ENCODE results near the gene MACROD2.

MACROD2 gene

GRCh38 chr20:15476186-15476585, 1480.9 kb downstream of the MACROD2 start:
- no peak overlapping the region for H3K27ac ChIP-seq
- TF ChIP-seq CTCF (conservative IDR thresholded peaks at IDR 0.05), result no peak
- TF ChIP-seq ZFX (IDR thresholded peaks at IDR 0.05), result no peak

GRCh38 chr20:15476781-15477180, 1481.5 kb downstream of the MACROD2 start:
- TF ChIP-seq CTCF (conservative IDR thresholded peaks at IDR 0.05), result no peak
- no peak for TF ChIP-seq ZFX (IDR thresholded peaks at IDR 0.05)
- no peak overlapping the region for H3K27ac ChIP-seq

- no peak overlapping the region for H3K27ac ChIP-seq
- TF ChIP-seq ZFX (IDR thresholded peaks at IDR 0.05), result no peak
These were observed 1487.2 kb downstream of the MACROD2 start for GRCh38 chr20:15482525-15482924.

- no peak for TF ChIP-seq CTCF (conservative IDR thresholded peaks at IDR 0.05)
- TF ChIP-seq ZFX (IDR thresholded peaks at IDR 0.05), result no peak
These were observed 1490.2 kb downstream of the MACROD2 start for GRCh38 chr20:15485519-15485918.

GRCh38 chr20:15487030-15487429, 1491.7 kb downstream of the MACROD2 start:
- TF ChIP-seq CTCF (conservative IDR thresholded peaks at IDR 0.05) (no peak), ZFX (IDR thresholded peaks at IDR 0.05) (no peak)
- no peak overlapping the region for H3K27ac ChIP-seq

More at GRCh38 chr20:15485519-15485918, 1490.2 kb downstream of the MACROD2 start:
- H3K27ac ChIP-seq, result no peak overlapping the region

GRCh38 chr20:15487682-15488081, 1492.4 kb downstream of the MACROD2 start:
- no peak for TF ChIP-seq CTCF (conservative IDR thresholded peaks at IDR 0.05)
- no peak for TF ChIP-seq ZFX (IDR thresholded peaks at IDR 0.05)
- no peak overlapping the region for H3K27ac ChIP-seq

GRCh38 chr20:15491575-15491974, 1496.3 kb downstream of the MACROD2 start:
- no peak overlapping the region for H3K27ac ChIP-seq
- TF ChIP-seq ZFX (IDR thresholded peaks at IDR 0.05), result no peak
- TF ChIP-seq CTCF (conservative IDR thresholded peaks at IDR 0.05), result peak; percentile 25

GRCh38 chr20:15494851-15495250, 1499.5 kb downstream of the MACROD2 start:
- TF ChIP-seq CTCF (conservative IDR thresholded peaks at IDR 0.05) (no peak), ZFX (IDR thresholded peaks at IDR 0.05) (no peak)
- H3K27ac ChIP-seq, result no peak overlapping the region
